ENCODE data around the gene ZNF121.
"Not testable (repeated sequence)": the region's sequence is repeated elsewhere in the genome, so short reads cannot be mapped to it uniquely, and the experiment has no call there.

ZNF121 gene

GRCh38 chr19:9584073-9584833 lies at the start of gene ZNF121:
ZNF121 (minus strand) TSS chr19:9584504; CDS start chr19:9568097, 16,407 bp downstream.
- peak; percentile 75 for DNase-seq (ENCODE audit: low read depth)

GRCh38 chr19:9627856-9628255 lies 43.6 kb upstream of the ZNF121 start:
- DNase-seq (ENCODE audit: low read depth) = no peak

GRCh38 chr19:9622531-9622930 lies 38.2 kb upstream of the ZNF121 start:
- no peak for DNase-seq (ENCODE audit: low read depth)

GRCh38 chr19:9621156-9622037 lies 37.1 kb upstream of the ZNF121 start, which contains the start of gene ZNF561:
ZNF561 (minus strand) TSS chr19:9621232; CDS start chr19:9619456, 1,776 bp downstream.
- peak; percentile 82 for DNase-seq (ENCODE audit: low read depth)

DNA sequence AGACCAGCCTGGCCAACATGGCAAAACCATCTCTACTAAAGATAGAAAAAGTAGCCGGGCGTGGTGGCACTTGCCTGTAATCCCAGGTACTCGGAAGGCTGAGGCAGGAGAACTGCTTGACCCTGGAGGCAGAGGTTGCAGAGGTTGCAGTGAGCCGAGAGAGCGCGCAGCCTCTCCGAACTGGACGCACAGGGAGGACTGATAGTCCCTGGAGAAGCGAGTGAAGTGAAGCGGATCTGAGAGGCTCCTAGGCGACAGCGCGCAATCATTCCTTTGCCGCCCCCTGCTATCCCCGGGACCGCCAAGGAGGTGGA lies 36.5 kb upstream of the ZNF121 start:
- no peak for DNase-seq (ENCODE audit: low read depth)

DNA sequence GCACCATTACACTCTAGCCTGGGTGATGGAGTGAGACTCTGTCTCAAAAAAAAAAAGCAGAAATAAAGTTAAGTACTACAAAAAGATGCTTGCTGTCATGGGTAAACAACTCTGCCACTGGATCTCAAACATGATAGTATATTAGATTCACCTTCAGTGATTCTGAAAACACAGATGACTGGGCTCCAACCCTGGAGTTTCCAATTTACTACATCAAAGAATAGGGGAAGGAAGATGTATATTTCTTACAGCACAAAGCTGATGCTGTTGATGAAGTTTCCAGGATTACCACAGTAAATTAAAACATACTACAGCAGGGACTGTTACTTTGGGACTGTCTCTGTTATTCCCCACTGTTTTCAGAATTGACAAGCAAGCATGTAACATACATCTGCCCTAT lies 31.5 kb upstream of the ZNF121 start:
- no peak for DNase-seq (ENCODE audit: low read depth)

DNA sequence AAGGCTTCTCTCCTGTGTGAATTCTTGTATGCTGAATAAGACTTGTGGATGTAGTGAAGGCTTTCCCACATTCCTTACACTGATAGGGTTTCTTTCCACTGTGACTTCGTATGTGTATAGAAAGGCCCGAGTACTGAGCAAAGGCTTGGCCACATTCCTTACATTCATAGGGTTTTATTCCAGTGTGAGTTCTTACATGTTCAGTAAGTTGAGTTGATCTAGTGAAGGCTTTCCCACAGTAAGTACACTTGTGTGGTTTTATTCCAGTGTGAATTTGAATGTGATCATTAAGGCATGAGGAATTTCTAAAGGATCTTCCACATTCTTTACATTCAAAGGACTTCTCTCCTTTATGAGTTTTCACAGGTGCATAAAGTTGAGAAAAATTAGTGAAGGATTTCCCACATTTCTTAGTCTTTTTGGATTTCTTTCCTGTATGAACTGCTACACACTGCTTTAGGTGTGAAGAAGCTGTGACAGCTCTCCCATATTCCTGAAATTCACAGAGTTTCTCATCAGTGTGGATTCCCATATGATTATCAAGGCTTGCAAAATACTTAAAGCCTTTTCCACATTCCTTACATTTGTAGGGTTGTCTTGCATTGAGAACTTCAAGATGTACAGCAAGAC lies 26.3 kb upstream of the ZNF121 start:
- no peak for DNase-seq (ENCODE audit: low read depth)

- no peak for DNase-seq (ENCODE audit: low read depth)
Observed at GRCh38 chr19:9608912-9609311, 24.6 kb upstream of the ZNF121 start.

DNA sequence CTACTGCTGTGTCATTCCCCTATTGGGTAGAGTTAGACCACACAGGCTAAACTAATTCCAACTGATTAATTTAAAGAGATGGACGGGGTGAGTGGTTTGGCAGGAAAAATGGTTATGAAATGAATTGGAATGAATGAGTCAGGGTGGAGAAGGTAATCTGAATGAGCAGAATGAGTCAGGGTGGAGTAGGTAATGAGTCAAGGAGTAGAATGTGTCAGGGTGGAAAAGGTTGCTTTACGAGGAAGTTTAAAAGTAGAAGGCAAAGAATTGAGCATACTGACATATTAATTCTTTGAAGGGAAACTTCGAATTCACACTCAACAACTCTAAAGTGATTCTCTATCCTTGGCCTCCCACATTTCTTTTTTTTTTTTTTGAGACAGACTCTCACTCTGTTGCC lies 12.7 kb upstream of the ZNF121 start:
- DNase-seq (ENCODE audit: low read depth) = no peak

- peak; percentile 67 for DNase-seq (ENCODE audit: low read depth)
Observed at GRCh38 chr19:9586764-9587163, 2.5 kb upstream of the ZNF121 start.

DNA sequence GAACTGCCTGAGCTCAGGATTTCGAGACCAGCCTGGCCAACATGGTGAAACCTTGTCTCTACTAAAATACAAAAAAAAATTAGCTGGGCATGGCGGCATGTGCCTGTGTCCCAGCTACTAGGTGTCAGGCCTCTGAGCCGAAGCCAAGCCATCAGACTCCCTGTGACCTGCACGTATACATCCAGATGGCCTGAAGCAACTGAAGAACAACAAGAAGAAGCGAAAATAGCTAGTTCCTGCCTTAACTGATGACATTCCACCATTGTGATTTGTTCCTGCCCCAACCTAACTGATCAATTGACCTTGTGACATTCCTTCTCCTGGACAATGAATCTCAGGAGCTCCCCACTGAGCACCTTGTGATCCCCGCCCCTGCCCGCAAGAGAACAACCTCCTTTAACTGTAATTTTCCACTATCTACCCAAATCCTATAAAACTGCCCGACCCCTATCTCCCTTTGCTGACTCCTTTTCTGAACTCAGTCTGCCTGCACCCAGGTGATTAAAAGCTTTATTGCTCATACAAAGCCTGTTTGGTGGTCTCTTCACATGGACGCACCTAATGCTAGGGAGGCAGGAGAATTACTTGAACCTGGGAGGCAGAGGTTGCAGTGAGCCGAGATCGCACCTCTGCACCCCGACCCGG lies 2.1 kb downstream of the ZNF121 start:
- not testable (repeated sequence) for DNase-seq (ENCODE audit: low read depth)

- DNase-seq (ENCODE audit: low read depth) = no peak
Observed at GRCh38 chr19:9580728-9581127, 3.6 kb downstream of the ZNF121 start.

DNA sequence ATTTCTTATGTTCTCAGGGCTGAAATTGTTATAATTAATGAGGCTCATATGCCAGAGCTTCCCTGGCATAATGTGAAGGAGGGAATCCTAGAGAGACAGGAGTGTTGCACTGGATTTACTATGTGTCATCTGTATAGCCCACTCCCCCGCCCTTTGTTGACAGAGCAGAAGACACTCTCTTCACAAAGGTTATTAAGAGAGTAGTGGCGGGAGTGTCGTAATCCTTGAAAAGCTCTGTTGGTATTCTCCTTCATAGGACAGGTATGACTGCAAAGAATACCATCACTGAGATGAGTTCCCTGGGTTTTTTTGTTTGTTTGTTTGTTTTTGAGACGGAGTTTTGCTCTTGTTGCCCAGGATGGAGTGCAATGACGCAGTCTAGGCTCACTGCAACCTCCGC lies 14.0 kb downstream of the ZNF121 start:
- DNase-seq (ENCODE audit: low read depth) = no peak

GRCh38 chr19:9566729-9567128 lies 17.6 kb downstream of the ZNF121 start:
- no peak for DNase-seq (ENCODE audit: low read depth)

DNA sequence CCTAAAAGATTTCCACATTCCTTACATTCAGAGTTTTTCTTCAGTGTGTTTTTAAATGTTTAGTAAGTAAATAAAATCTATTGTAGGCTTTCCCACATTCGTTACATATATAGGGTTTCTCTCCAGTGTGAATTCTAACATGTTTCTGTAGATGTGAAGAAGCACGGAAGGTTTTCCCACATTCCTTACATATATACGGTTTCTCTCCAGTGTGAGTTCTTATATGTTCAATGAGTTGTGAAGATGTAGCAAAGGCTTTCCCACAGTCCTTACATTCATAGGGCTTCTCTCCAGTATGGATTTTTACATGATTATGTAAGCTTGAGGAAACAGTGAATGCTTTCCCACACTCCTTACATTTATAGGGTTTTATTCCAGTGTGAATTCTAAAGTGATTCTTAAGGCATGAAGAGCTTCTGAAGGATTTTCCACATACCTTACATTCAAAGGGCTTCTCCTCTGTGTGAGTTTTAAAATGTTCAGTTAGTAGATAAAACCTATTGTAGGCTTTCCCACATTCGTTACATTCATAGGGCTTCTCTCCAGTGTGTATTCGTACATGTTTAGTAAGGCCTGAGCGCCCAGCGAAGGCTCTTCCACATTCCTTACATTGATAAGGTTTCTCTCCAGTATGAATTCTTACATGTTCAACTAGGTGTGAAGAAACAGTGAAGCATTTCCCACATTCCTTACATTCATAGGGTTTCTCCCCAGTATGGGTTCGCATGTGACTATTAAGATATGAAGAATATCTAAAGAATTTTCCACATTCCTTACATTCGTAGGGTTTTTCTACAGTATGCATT lies 18.2 kb downstream of the ZNF121 start:
- DNase-seq (ENCODE audit: low read depth) = no peak

GRCh38 chr19:9552536-9553274 lies 31.6 kb downstream of the ZNF121 start:
- DNase-seq (ENCODE audit: low read depth) = no peak

GRCh38 chr19:9547870-9548269 lies 36.4 kb downstream of the ZNF121 start:
- no peak for DNase-seq (ENCODE audit: low read depth)

DNA sequence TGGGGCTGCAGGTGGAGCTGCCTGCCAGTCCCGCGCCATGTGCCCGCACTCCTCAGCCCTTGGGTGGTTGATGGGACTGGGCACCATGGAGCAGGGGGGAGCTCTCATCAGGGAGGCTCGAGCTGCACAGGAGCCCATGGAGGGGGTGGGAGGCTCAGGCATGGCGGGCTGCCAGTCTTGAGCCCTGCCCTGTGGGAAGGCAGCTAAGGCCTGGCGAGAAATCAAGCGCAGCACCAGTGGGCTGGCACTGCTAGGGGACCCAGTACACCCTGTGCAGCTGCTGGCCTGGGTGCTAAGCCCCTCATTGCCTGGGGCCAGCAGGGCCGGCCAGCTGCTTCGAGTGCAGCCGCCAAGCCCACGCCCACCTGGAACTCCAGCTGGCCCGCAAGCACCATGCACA lies 43.0 kb downstream of the ZNF121 start:
- DNase-seq (ENCODE audit: low read depth) = not testable (repeated sequence)

DNA sequence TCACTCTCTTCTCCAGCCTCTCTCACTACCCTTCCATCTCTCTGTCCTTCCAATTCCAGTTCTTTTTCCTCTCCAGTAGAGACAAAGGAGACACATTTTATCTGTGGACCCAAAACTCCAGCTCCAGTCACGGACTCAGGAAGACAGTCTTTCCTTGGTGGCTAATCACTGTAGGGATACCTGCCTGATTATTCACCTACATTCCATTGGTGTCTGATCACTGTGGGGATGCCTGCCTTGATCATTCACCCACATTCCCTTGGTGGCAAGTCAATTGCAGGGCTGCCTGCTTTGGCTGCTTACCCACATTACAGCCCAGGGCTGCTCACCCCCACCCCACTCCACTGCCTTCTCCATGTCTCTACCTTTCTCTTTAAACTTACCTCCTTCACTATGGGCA lies 44.4 kb downstream of the ZNF121 start:
- not testable (repeated sequence) for DNase-seq (ENCODE audit: low read depth)

DNA sequence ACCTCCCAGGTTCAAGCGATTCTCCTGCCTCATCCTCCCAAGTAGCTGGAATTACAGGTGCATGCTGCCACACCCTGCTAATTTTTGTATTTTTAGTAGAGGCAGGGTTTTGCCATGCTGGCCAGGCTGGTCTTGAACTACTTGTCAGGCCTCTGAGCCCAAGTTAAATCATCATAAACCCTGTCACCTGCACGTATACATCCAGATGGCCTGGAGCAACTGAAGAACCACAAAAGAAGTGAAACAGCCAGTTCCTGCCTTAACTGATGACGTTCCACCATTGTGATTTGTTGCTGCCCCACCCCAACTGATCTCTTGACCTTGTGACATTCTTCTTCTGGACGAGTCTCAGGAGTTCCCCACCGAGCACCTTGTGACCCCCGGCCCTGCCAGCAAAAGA lies 45.1 kb downstream of the ZNF121 start:
- not testable (repeated sequence) for DNase-seq (ENCODE audit: low read depth)
